ENCODE results near the gene LONRF2.

GRCh38 chr2:100256849-100257248 is 65.5 kb downstream of the LONRF2 start:
- TF ChIP-seq CTCF (conservative IDR thresholded peaks at IDR 0.05; ENCODE audit: low read length) (no peak), EZH2phosphoT487 (IDR thresholded peaks at IDR 0.05; ENCODE audit: borderline replicate concordance) (no peak)
